ENCODE results near the gene ABHD12. TPM values are rescaled to one million over a fixed set of nuclear protein-coding genes. Genes with fewer than 3 reads are reported as not detected.
"Not testable (repeated sequence)": the region's sequence is repeated elsewhere in the genome, so short reads cannot be mapped to it uniquely, and the experiment has no call there.

Gene ABHD12
- total RNA-seq, 1 experiment from 2014 or later = 22.4 TPM

DNA sequence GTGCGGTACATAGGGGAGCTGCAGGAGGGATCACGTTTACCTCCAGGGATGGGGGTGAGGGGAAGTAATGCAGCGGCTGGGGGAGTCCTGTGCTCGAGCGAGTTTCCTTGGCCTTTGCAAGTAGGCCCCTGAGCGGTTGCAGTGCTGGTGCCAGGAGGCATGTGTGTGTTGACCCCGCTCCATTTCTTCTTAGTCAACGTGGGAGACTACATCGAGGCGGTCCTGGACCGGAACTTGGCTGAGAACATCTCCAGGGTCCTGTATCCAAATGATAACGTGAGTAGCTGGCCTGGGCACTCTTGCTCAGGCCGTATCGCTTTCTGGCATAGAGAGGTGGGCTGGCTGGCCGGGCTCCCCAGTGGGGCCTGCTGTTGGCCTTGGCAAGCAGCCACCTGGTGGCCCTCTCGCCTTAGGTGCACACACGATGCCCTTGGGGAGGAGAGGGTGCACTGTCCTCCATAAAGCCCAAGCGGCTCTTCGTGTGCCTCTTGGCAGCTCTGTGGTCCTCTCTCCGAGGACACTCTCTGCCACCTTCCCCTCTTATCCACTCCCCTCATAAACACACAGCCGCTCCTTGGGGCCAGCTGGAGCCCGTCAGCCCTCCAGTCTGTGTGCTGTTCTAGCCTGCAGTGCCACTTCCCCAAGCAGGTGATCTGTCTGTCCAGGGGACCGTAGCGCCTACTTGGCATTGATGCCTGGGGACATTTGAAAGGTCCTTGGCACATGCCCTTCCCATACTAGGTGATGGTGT, 113.4 kb downstream of the ABHD12 start:
- DNase-seq (ENCODE audit: low read depth) = no peak

GRCh38 chr20:25276533-25277050, 114.0 kb downstream of the ABHD12 start:
- DNase-seq (ENCODE audit: low read depth) = no peak

GRCh38 chr20:25275813-25276532, 114.7 kb downstream of the ABHD12 start:
- no peak for DNase-seq (ENCODE audit: low read depth)

GRCh38 chr20:25274891-25275812, 115.5 kb downstream of the ABHD12 start:
- DNase-seq (ENCODE audit: low read depth) = no peak

- DNase-seq (ENCODE audit: low read depth) = no peak
Observed at GRCh38 chr20:25274481-25274880, 116.2 kb downstream of the ABHD12 start.

- DNase-seq (ENCODE audit: low read depth) = no peak
Observed at GRCh38 chr20:25273541-25274358, 116.9 kb downstream of the ABHD12 start.

GRCh38 chr20:25273046-25273445, 117.6 kb downstream of the ABHD12 start:
- DNase-seq (ENCODE audit: low read depth) = no peak

- no peak for DNase-seq (ENCODE audit: low read depth)
Observed at GRCh38 chr20:25272223-25273000, 118.2 kb downstream of the ABHD12 start.

DNA sequence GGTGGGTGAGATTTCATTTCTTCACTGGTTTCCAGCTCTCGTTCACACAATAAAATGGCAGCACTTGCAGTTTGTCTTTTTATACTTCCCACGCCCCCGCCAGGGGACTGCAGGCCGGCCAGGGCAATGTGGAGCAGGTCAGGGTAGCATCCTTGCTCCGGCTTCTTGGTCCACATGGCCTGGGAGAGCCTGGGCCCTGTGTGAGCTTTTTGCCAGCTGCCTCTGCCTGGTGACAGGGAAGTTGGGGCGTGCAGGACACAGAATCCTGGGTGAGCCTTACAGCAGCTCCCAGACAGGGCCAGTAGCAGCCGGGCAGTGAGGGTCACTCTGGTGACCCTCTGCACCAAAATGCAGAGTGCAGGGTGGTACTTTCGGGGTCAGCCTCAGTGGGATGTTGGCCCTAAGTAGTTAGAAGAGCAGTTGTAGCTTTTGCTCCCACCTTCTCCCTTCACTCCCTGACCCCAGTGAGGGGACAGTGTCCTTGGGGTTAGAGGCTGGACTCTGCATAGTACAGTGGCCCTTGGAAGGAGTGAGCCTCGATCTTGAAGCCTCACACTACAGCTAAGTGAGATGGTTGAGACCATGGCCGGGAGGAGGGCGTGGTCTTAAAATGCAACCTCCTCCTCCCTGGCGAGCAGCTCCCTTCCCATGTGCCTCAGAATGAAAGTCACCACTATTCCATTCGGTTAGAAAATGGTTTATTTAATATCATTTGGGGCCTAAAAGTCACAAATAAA, 119.0 kb downstream of the ABHD12 start:
- DNase-seq (ENCODE audit: low read depth) = no peak

- DNase-seq (ENCODE audit: low read depth) = no peak
Observed at GRCh38 chr20:25270829-25271251, 119.8 kb downstream of the ABHD12 start.

GRCh38 chr20:25269833-25270170, 120.8 kb downstream of the ABHD12 start:
- DNase-seq (ENCODE audit: low read depth) = no peak

DNA sequence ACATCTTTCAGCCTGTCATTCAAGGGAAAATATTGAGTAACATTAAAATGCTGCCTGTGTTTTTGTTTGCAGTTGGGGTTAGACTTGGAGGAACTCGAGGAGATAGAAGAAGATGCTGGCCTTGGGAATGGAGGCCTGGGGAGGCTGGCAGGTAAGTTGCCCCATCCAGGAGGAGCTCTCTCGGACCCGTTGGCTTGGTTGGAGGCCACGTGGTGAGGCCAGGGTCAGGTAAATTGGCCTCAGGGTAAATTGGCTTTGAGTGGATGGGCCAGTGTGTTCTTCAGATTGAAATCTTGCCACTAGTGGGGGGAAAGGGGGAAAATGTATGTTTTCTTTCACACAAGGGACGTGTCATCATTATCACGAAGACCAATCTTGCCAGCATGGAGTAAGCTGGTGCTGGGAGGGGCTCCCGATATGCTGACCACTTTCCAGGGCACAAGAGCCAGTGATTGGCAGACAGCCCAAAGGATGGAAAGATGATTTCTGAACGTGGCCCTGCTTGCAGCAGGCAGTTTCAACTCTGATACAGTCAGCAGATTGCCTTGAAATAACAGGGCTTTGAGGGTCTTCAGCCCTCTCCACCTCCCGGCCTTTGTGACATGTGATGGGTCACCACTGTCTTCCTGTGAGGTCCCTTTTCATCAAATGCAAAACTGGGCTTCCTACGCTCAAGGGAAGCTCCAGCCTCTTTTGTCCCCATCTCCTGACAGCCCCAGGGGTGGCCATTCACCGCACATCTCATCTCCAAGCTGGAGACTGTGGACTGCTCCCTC, 121.4 kb downstream of the ABHD12 start:
- no peak for DNase-seq (ENCODE audit: low read depth)

DNA sequence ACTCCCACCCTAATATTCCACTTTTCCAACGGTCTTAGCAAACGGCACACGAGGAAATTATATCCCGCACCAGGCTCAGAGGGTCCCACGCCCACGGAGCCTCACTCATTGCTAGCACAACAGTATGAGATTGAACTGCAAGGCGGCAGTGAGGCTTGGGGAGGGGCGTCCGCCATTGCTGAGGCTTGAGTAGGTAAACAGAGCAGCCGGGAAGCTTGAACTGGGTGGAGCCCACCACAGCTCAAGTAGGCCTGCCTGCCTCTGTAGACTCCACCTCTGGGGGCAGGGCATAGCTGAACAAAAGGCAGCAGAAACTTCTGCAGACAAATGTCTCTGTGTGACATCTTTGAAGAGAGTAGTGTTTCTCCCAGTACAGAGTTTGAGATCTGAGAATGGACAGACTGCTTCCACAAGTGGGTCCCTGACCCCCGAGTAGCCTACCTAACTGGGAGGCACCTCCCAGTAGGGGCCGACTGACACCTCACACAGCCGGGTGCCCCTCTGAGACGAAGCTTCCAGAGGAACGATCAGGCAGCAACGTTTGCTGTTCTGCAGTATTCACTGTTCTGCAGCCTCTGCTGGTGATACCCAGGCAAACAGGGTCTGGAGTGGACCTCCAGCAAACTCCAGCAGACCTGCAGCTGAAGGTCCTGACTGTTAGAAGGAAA, 129.7 kb downstream of the ABHD12 start:
- not testable (repeated sequence) for DNase-seq (ENCODE audit: low read depth)

DNA sequence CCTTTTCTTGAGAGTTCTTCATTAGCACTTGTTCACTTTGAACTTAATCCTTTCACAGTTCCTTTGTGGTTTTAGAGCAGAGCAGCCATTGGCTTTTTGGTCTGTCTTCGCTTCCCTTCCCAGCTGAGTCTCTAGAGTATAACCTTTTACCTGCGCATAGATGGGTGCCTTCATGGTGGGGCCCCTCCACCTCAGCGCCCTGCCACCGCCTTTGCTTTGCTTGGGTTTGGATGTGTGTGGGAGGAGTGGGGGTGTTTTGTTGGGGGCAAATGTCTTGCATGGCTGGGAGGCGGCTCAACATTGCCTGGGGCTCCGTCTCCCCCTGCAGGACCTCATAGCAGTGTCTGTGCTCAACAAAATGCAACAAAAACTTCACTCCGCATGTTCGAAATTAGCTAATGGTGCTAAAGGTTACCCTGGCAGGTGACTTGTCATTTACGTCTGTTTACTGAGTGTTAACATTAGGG, 130.8 kb downstream of the ABHD12 start:
- DNase-seq (ENCODE audit: low read depth) = no peak

GRCh38 chr20:25259358-25259757, 131.3 kb downstream of the ABHD12 start:
- no peak for DNase-seq (ENCODE audit: low read depth)

GRCh38 chr20:25258828-25259227, 131.8 kb downstream of the ABHD12 start:
- DNase-seq (ENCODE audit: low read depth) = no peak

DNA sequence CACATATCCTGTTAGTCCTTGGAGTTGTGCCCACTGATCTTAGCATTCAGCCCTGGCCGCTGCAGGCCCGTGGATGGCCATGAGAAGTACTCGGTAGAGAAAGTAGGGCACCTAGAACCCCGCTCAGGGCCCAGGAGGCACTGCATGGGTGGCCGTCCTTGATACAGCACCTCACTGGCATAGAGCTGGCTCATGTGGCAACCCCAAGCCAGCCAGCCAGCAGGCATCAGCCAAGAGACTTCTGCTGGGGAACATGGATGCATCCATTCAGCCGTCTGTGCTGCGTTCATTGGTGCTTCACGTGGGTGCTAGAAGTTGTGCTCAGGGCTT, 132.2 kb downstream of the ABHD12 start:
- no peak for DNase-seq (ENCODE audit: low read depth)

GRCh38 chr20:25257756-25258475, 132.7 kb downstream of the ABHD12 start:
- DNase-seq (ENCODE audit: low read depth) = no peak

Data from Daoy (cell line).